ENCODE measurements around the gene ARSI. TPM values are rescaled to one million over a fixed set of nuclear protein-coding genes. Genes with fewer than 3 reads are reported as not detected.

The ARSI gene
- total and polyA plus RNA-seq, 2 of the 13 experiments (the other 11 are each of a cell fraction or from before 2014, with no cell fraction given) = 4.2 to 33.9 TPM

- BruUV-seq (replicated peaks) = no TSS peak
- POLR2A ChIA-PET = no interaction called here
Observed at GRCh38 chr5:150262502-150262901, 40.2 kb downstream of the ARSI start.

More at GRCh38 chr5:150262502-150262901, 40.2 kb downstream of the ARSI start:
- FAIRE-seq (no peak), DNase-seq (ENCODE audit: low spot score) (no peak), ATAC-seq (no peak)
- TF ChIP-seq ZHX1 (CRISPR knock-in tag; IDR thresholded peaks at IDR 0.05; ENCODE audit: low read depth) (no peak), ZNF839 (CRISPR knock-in tag; IDR thresholded peaks at IDR 0.05; ENCODE audit: borderline replicate concordance) (no peak), ZMYM2 (CRISPR knock-in tag; IDR thresholded peaks at IDR 0.05) (no peak), TEF (CRISPR knock-in tag; IDR thresholded peaks at IDR 0.05) (no peak), HMG20A (CRISPR knock-in tag; IDR thresholded peaks at IDR 0.05; ENCODE audit: borderline replicate concordance) (no peak), ZNF652 (CRISPR knock-in tag; IDR thresholded peaks at IDR 0.05; ENCODE audit: borderline replicate concordance, low read depth) (no peak), TOPORS (CRISPR knock-in tag; IDR thresholded peaks at IDR 0.05) (no peak), SKIL (CRISPR knock-in tag; IDR thresholded peaks at IDR 0.05; ENCODE audit: borderline replicate concordance) (no peak), ZNF607 (CRISPR knock-in tag; IDR thresholded peaks at IDR 0.05; ENCODE audit: borderline replicate concordance) (no peak)
- in situ Hi-C loops (cut with HindIII; ENCODE audit: extremely low pct_ligation_motif_present, low pct_unique_long_range_greater_than_20kb) (no loop called here), intact Hi-C loops (cut with micrococcal nuclease; ENCODE audit: unreplicated experiment) (no loop called here)
- 55% methylated on average over 7 of the region's 7 CpGs for WGBS (ENCODE audit: low lambda C conversion rate)
- peaks cover 55% of the 10 kb centered on the region for H3K4me1 ChIP-seq (ENCODE audit: insufficient read depth, low read length)
- H2AFZ ChIP-seq (ENCODE audit: low read length) = no peak overlapping the region
- H3K36me3 ChIP-seq (replicated peaks in 1 of 2; ENCODE audit: control insufficient read depth in 1 of 2, insufficient read depth in 2 of 2, low read length in 2 of 2) = no peaks in the 10 kb centered on the region
- no peaks in the 10 kb centered on the region for H3K79me2 ChIP-seq (ENCODE audit: insufficient read depth, low read length)
- no peak overlapping the region for H3K4me3 ChIP-seq (replicated peaks in 1 of 3; ENCODE audit: insufficient read depth in 1 of 3, low read depth in 2 of 3, low read length in 3 of 3)
- H3K4me2 ChIP-seq (ENCODE audit: low read depth, low read length) = no peak overlapping the region
- peaks cover 4 to 37% of the 10 kb centered on the region in 2 experiments; a peak in 3 of 5 replicates for H3K27me3 ChIP-seq (ENCODE audit: control insufficient read depth in 1 of 2, insufficient read depth in 2 of 2, low read length in 2 of 2)
- H3K9ac ChIP-seq (ENCODE audit: insufficient read depth, low read depth, low read length) = no peak overlapping the region
- CTCF ChIA-PET (ENCODE audit: low intra/inter-chr PET ratio, low total read pairs) = no interaction called here
- no peaks in the 10 kb centered on the region for H4K20me1 ChIP-seq (ENCODE audit: insufficient read depth, low read length)
- no peaks in the 10 kb centered on the region for H3K9me3 ChIP-seq (ENCODE audit: low read length)
- no peak overlapping the region for H3K27ac ChIP-seq (ENCODE audit: extremely low read length, insufficient read depth, low read length)
